HepG2 (cell line): ENCODE measurements around the gene FDXACB1. TPM values are rescaled to one million over a fixed set of nuclear protein-coding genes. Genes with fewer than 3 reads are reported as not detected.

Experiments
- ATAC-seq: fragments of 200-7000 bp; cut with Tn5 transposase; 3 replicates; pipeline ENCODE4 v1.9.1; 2020; ENCODE audit warnings: mild to moderate bottlenecking, moderate library complexity
- BruUV-seq: library from RNA; stranded (reverse); fragments of 400-500 nt; replicated peaks from 2 replicates; lab custom pipeline; 2021; lab: Mats Ljungman, UMichigan
- CTCF ChIA-PET: fragments of 300-600 bp; formaldehyde crosslinking; extraction: SDS; loops from one replicate; lab custom pipeline; 2021; ENCODE audit warnings: low total read pairs, inconsistent platforms, low intra/inter-chr PET ratio; lab: Yijun Ruan, JAX
- POLR2A ChIA-PET: fragments of 350-600 bp; sonication (Branson Sonifier 250); formaldehyde crosslinking; loops from one replicate; lab custom pipeline; 2020; ENCODE audit warnings: antibody characterized with exemption, inconsistent platforms; lab: Yijun Ruan, JAX
- DNase-seq: peaks from one replicate; pipeline ENCODE4 v3.0.0-alpha.2; 2015; ENCODE audit warnings: low spot score
- FAIRE-seq: peaks from 3 replicates; lab custom pipeline; 2011; peaks lifted over from hg19 to GRCh38; lab: Jason Lieb, UNC
- H2AFZ ChIP-seq: one replicate; pipeline ENCODE4 v1.6.1; 2011; ENCODE audit warnings: low read length, inconsistent platforms
- H3K27ac ChIP-seq: fragments of 300-600 bp; 3 replicates; pipeline ENCODE4 v1.8.0; 2011; ENCODE audit warnings: mixed run types, mild to moderate bottlenecking, mixed read lengths, low read length, inconsistent platforms; ENCODE audit not compliant: insufficient read depth; ENCODE audit errors: extremely low read length
- H3K27me3 ChIP-seq, 2 experiments: fragments of 200-600 bp in 1 of 2; 2 replicates in 1 of 2; 3 replicates in 1 of 2; pipeline versions ENCODE4 v1.6.0 to v1.8.0; 2011; ENCODE audit warnings: low read length in 2 of 2, mild to moderate bottlenecking in 2 of 2, moderate library complexity in 2 of 2, inconsistent platforms in 1 of 2; ENCODE audit not compliant: insufficient read depth in 2 of 2, control insufficient read depth in 1 of 2
- H3K36me3 ChIP-seq, 2 experiments: fragments of 200-600 bp in 1 of 2; replicated peaks in 1 of 2; 2 replicates in 1 of 2; 3 replicates in 1 of 2; pipeline versions ENCODE4 v1.5.1 to v1.8.0; 2011; ENCODE audit warnings: low read length in 2 of 2, inconsistent platforms in 1 of 2; ENCODE audit not compliant: insufficient read depth in 2 of 2, control insufficient read depth in 1 of 2
- H3K4me1 ChIP-seq: 2 replicates; pipeline ENCODE4 v1.5.1; 2012; ENCODE audit warnings: low read length, inconsistent platforms; ENCODE audit not compliant: insufficient read depth
- H3K4me2 ChIP-seq: 2 replicates; pipeline ENCODE4 v1.6.0; 2011; ENCODE audit warnings: low read depth, low read length, inconsistent platforms
- H3K4me3 ChIP-seq, 3 experiments: fragments of 200-600 bp in 1 of 3; sonication (generic), shearing (Covaris generic) in 1 of 3; replicated peaks in 1 of 3; 2 replicates each; pipeline ENCODE4 v1.5.1; 2011 to 2016; ENCODE audit warnings: low read length in 3 of 3, inconsistent platforms in 2 of 3, low read depth in 2 of 3, mild to moderate bottlenecking in 2 of 3, control low read depth in 1 of 3, mixed read lengths in 1 of 3; ENCODE audit not compliant: insufficient read depth in 1 of 3
- H3K79me2 ChIP-seq: one replicate; pipeline ENCODE4 v1.6.1; 2011; ENCODE audit warnings: low read length, inconsistent platforms; ENCODE audit not compliant: insufficient read depth
- H3K9ac ChIP-seq: 2 replicates; pipeline ENCODE4 v1.6.0; 2011; ENCODE audit warnings: mild to moderate bottlenecking, low read depth, low read length, inconsistent platforms; ENCODE audit not compliant: insufficient read depth
- H3K9me3 ChIP-seq: 2 replicates; pipeline ENCODE4 v1.5.1; 2012; ENCODE audit warnings: mild to moderate bottlenecking, low read length
- H4K20me1 ChIP-seq: 2 replicates; pipeline ENCODE4 v1.6.0; 2011; ENCODE audit warnings: inconsistent platforms, mild to moderate bottlenecking, low read length, moderate library complexity; ENCODE audit not compliant: insufficient read depth
- ELF1 ChIP-seq: sonication (generic); formaldehyde crosslinking; IDR thresholded peaks from 2 replicates; pipeline ENCODE4 v1.4.0; 2020; ENCODE audit warnings: missing genetic modification reagents
- MAFF ChIP-seq: IDR thresholded peaks from 2 replicates; pipeline ENCODE4 v1.6.1; 2011; ENCODE audit warnings: low read depth, low read length, improper control_type of control experiment
- SIN3B ChIP-seq: fragments of 150-350 bp; IDR thresholded peaks from 2 replicates; pipeline ENCODE4 v1.6.1; 2014; ENCODE audit warnings: low read length
- SRSF4 ChIP-seq: fragments of 200-400 bp; formaldehyde crosslinking; IDR thresholded peaks from one replicate; pipeline ENCODE4 v1.6.1; 2018; ENCODE audit warnings: mild to moderate bottlenecking, low read depth, low read length, moderate library complexity; ENCODE audit not compliant: poor library complexity, severe bottlenecking
- ZNF12 ChIP-seq: sonication (generic); formaldehyde crosslinking; IDR thresholded peaks from 2 replicates; pipeline ENCODE4 v1.5.0; 2020; ENCODE audit warnings: missing genetic modification reagents
- ZNF225 ChIP-seq: sonication (generic); formaldehyde crosslinking; IDR thresholded peaks from 2 replicates; pipeline ENCODE4 v1.4.0; 2020; ENCODE audit warnings: mild to moderate bottlenecking, missing genetic modification reagents
- ZNF354B ChIP-seq: sonication (generic); formaldehyde crosslinking; IDR thresholded peaks from 2 replicates; pipeline ENCODE4 v1.8.0; 2022; ENCODE audit warnings: mild to moderate bottlenecking, missing genetic modification reagents
- ZNF580 ChIP-seq: IDR thresholded peaks from 2 replicates; pipeline ENCODE4 v1.6.1; 2016; ENCODE audit warnings: low read depth, borderline replicate concordance
- ZNF775 ChIP-seq: sonication (generic); formaldehyde crosslinking; IDR thresholded peaks from 2 replicates; pipeline ENCODE4 v1.4.0; 2020; ENCODE audit warnings: missing genetic modification reagents, mild to moderate bottlenecking, moderate library complexity, borderline replicate concordance
- ZNF83 ChIP-seq: sonication (generic); formaldehyde crosslinking; IDR thresholded peaks from 2 replicates; pipeline ENCODE4 v1.4.0; 2020; ENCODE audit warnings: missing genetic modification reagents, mild to moderate bottlenecking, borderline replicate concordance
- WGBS: methylation state at CpG from one replicate; pipeline ENCODE4 v1.1.6; 2017; ENCODE audit warnings: low lambda C conversion rate; 5-methylcytosine and 5-hydroxymethylcytosine counted together
- in situ Hi-C: cut with HindIII; loops from 2 replicates; pipeline ENCODE4 v1.10.0; 2017; ENCODE audit warnings: low pct_unique_long_range_greater_than_20kb; ENCODE audit not compliant: extremely low pct_ligation_motif_present
- intact Hi-C: fragments of 100-400 bp; cut with micrococcal nuclease; formaldehyde crosslinking; loops from one replicate; pipeline ENCODE4 v1.10.0; 2022; ENCODE audit not compliant: unreplicated experiment
- polyA plus RNA-seq, 8 experiments: library from polyadenylated mRNA; depleted of rRNA in 3 of 8; stranded (reverse) in 7 of 8; unstranded in 1 of 8; fragments of >200 nt; fragmentation: Illumina TruSeq in 4 of 8; extraction: Trizol in 4 of 8; gene quantifications; 2 replicates each; pipeline versions ENCODE4 v1.2.1 to v1.2.3, GENCODE V29; 2011 to 2016; ENCODE audit warnings: low read depth in 4 of 8, missing spikeins in 1 of 8, mixed read lengths in 1 of 8; ENCODE audit not compliant: insufficient read depth in 1 of 8
- total RNA-seq, 5 experiments: library from RNA; depleted of rRNA; stranded (reverse); fragments of >200 nt; fragmentation: Illumina TruSeq; extraction: Trizol; gene quantifications; 2 replicates each; pipeline ENCODE4 v1.2.3, GENCODE V29; 2016; ENCODE audit warnings: low read depth in 1 of 5
- TF ChIP-seq, protein P1 (sequence below): IDR thresholded peaks from 2 replicates; pipeline ENCODE4 v1.6.1; 2016; ENCODE audit warnings: low read depth, missing genetic modification reagents, missing compliant biosample characterization
- TF ChIP-seq, protein P2 (sequence below): sonication (generic); formaldehyde crosslinking; IDR thresholded peaks from 2 replicates; pipeline ENCODE4 v1.8.0; 2022; ENCODE audit warnings: mild to moderate bottlenecking, missing genetic modification reagents, borderline replicate concordance

Gene FDXACB1
- total and polyA plus RNA-seq, 2 of the 13 experiments (the other 11 are each of a cell fraction or from before 2014, with no cell fraction given), result 1.1 to 3.4 TPM

GRCh38 chr11:111836162-111836561, 42.8 kb downstream of the FDXACB1 start:
- no peaks in the 10 kb centered on the region for H3K9me3 ChIP-seq
- ATAC-seq, result no peak
- no peak overlapping the region for H3K27ac ChIP-seq
- H3K27me3 ChIP-seq, result no peaks in the 10 kb centered on the region
- in situ Hi-C loops, result loop anchor here (10.0 kb wide), 1 partner anchor 381 kb away; no protein-coding TSS in a partner anchor
- H3K4me2 ChIP-seq, result no peak overlapping the region
- no peaks in the 10 kb centered on the region for H3K79me2 ChIP-seq
- 96% methylated on average over 1 of the region's 1 CpG for WGBS
- intact Hi-C loops, result no loop called here
- POLR2A ChIA-PET, result no interaction called here
- no peak for DNase-seq
- peaks cover 3 to 30% of the 10 kb centered on the region in 2 experiments for H3K36me3 ChIP-seq
- FAIRE-seq, result no peak
- H3K4me1 ChIP-seq, result peaks cover 34% of the 10 kb centered on the region
- CTCF ChIA-PET, result no interaction called here
- H3K9ac ChIP-seq, result no peak overlapping the region
- H4K20me1 ChIP-seq, result no peaks in the 10 kb centered on the region
- BruUV-seq, result no TSS peak
- H3K4me3 ChIP-seq, result no peak overlapping the region
- H2AFZ ChIP-seq, result no peak overlapping the region
- TF ChIP-seq ZNF83, result no peak
- no peak for TF ChIP-seq ZNF12 (CRISPR knock-in tag)
- TF ChIP-seq MAFF, result no peak

GRCh38 chr11:111835665-111836064, 43.3 kb downstream of the FDXACB1 start:
- Histone ChIP-seq H3K36me3 (peaks cover 3 to 30% of the 10 kb centered on the region in 2 experiments), H3K4me2 (no peak overlapping the region), H3K9me3 (no peaks in the 10 kb centered on the region), H3K4me1 (peaks cover 29% of the 10 kb centered on the region), H3K79me2 (no peaks in the 10 kb centered on the region), H3K9ac (no peak overlapping the region), H3K27me3 (no peaks in the 10 kb centered on the region), H2AFZ (no peak overlapping the region), H3K27ac (no peak overlapping the region), H4K20me1 (no peaks in the 10 kb centered on the region), H3K4me3 (no peak overlapping the region)
- intact Hi-C loops, result no loop called here
- ATAC-seq, result no peak
- in situ Hi-C loops, result loop anchor here (10.0 kb wide), 1 partner anchor 381 kb away; no protein-coding TSS in a partner anchor
- CTCF ChIA-PET, result no interaction called here
- no peak for DNase-seq
- no peak for FAIRE-seq
- no TSS peak for BruUV-seq
- POLR2A ChIA-PET, result no interaction called here
- WGBS, result 98% methylated on average over 7 of the region's 7 CpGs
- TF ChIP-seq ELF1 (no peak), ZNF775 (no peak), ZNF580 (CRISPR knock-in tag) (no peak), SRSF4 (no peak), SIN3B (no peak), ZNF354B (CRISPR knock-in tag) (no peak), ZNF225 (no peak)
- TF ChIP-seq, protein P1, sequence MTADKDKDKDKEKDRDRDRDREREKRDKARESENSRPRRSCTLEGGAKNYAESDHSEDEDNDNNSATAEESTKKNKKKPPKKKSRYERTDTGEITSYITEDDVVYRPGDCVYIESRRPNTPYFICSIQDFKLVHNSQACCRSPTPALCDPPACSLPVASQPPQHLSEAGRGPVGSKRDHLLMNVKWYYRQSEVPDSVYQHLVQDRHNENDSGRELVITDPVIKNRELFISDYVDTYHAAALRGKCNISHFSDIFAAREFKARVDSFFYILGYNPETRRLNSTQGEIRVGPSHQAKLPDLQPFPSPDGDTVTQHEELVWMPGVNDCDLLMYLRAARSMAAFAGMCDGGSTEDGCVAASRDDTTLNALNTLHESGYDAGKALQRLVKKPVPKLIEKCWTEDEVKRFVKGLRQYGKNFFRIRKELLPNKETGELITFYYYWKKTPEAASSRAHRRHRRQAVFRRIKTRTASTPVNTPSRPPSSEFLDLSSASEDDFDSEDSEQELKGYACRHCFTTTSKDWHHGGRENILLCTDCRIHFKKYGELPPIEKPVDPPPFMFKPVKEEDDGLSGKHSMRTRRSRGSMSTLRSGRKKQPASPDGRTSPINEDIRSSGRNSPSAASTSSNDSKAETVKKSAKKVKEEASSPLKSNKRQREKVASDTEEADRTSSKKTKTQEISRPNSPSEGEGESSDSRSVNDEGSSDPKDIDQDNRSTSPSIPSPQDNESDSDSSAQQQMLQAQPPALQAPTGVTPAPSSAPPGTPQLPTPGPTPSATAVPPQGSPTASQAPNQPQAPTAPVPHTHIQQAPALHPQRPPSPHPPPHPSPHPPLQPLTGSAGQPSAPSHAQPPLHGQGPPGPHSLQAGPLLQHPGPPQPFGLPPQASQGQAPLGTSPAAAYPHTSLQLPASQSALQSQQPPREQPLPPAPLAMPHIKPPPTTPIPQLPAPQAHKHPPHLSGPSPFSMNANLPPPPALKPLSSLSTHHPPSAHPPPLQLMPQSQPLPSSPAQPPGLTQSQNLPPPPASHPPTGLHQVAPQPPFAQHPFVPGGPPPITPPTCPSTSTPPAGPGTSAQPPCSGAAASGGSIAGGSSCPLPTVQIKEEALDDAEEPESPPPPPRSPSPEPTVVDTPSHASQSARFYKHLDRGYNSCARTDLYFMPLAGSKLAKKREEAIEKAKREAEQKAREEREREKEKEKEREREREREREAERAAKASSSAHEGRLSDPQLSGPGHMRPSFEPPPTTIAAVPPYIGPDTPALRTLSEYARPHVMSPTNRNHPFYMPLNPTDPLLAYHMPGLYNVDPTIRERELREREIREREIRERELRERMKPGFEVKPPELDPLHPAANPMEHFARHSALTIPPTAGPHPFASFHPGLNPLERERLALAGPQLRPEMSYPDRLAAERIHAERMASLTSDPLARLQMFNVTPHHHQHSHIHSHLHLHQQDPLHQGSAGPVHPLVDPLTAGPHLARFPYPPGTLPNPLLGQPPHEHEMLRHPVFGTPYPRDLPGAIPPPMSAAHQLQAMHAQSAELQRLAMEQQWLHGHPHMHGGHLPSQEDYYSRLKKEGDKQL (CRISPR knock-in tag), result no peak
- TF ChIP-seq, protein P2, sequence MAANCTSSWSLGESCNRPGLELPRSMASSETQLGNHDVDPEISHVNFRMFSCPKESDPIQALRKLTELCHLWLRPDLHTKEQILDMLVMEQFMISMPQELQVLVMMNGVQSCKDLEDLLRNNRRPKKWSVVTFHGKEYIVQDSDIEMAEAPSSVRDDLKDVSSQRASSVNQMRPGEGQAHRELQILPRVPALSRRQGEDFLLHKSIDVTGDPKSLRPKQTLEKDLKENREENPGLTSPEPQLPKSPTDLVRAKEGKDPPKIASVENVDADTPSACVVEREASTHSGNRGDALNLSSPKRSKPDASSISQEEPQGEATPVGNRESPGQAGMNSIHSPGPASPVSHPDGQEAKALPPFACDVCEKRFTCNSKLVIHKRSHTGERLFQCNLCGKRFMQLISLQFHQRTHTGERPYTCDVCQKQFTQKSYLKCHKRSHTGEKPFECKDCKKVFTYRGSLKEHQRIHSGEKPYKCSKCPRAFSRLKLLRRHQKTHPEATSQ, result no peak
